ENCODE data around the gene CA5A.
"Not testable (repeated sequence)": the region's sequence is repeated elsewhere in the genome, so short reads cannot be mapped to it uniquely, and the experiment has no call there.

The CA5A gene

GRCh38 chr16:87946596-87947347 is 10.4 kb upstream of the CA5A start:
- no peak for DNase-seq

- peak; percentile 62 for DNase-seq
Observed at GRCh38 chr16:87945351-87946042, 9.2 kb upstream of the CA5A start.

GRCh38 chr16:87942680-87943079 is 6.4 kb upstream of the CA5A start:
- no peak for DNase-seq

GRCh38 chr16:87939562-87940423 is 3.5 kb upstream of the CA5A start:
- no peak for DNase-seq

GRCh38 chr16:87938412-87938949 is 2.2 kb upstream of the CA5A start:
- DNase-seq = no peak

- DNase-seq = not testable (repeated sequence)
Observed at GRCh38 chr16:87937231-87937542, 858 bp upstream of the CA5A start.

GRCh38 chr16:87936016-87936374 is 334 bp downstream of the CA5A start:
- DNase-seq = not testable (repeated sequence)

GRCh38 chr16:87934752-87935425 is 1.4 kb downstream of the CA5A start:
- not testable (repeated sequence) for DNase-seq

GRCh38 chr16:87933140-87933495 is 3.2 kb downstream of the CA5A start:
- DNase-seq = no peak

GRCh38 chr16:87932475-87933139 is 3.7 kb downstream of the CA5A start:
- not testable (repeated sequence) for DNase-seq

- DNase-seq = no peak
Observed at GRCh38 chr16:87931504-87931903, 4.8 kb downstream of the CA5A start.

- no peak for DNase-seq
Observed at GRCh38 chr16:87930456-87930855, 5.9 kb downstream of the CA5A start.

GRCh38 chr16:87929986-87930385 is 6.3 kb downstream of the CA5A start:
- no peak for DNase-seq

GRCh38 chr16:87927195-87927562 is 9.2 kb downstream of the CA5A start:
- no peak for DNase-seq

GRCh38 chr16:87926246-87927194 is 9.8 kb downstream of the CA5A start:
- DNase-seq = peak; percentile 47

- no peak for DNase-seq
Observed at GRCh38 chr16:87924811-87925670, 11.3 kb downstream of the CA5A start.

- DNase-seq = peak; percentile 45
Observed at GRCh38 chr16:87924041-87924810, 12.1 kb downstream of the CA5A start.

GRCh38 chr16:87922250-87922871 is 14.0 kb downstream of the CA5A start:
- no peak for DNase-seq

- no peak for DNase-seq
Observed at GRCh38 chr16:87921236-87921773, 15.0 kb downstream of the CA5A start.

All from CD4-positive, alpha-beta T cell treated with Interferon gamma for 1 hour (primary cell).